Ovary (tissue), 9 donors: ENCODE data around the gene EPB41L2. TPM values are rescaled to one million over a fixed set of nuclear protein-coding genes. Genes with fewer than 3 reads are reported as not detected.

ENCODE experiments used
- DNase-seq, 5 donors: peaks; one replicate each; pipeline ENCODE4 v3.0.0-alpha.2; 2019 to 2020
- H3K27ac ChIP-seq, 2 donors: fragments of 200-600 bp; one replicate each; pipeline versions ENCODE4 v1.5.1 to v1.8.0; 2019 to 2022
- H3K27me3 ChIP-seq: fragments of 200-600 bp; one replicate; pipeline ENCODE4 v1.8.0; 2022
- H3K36me3 ChIP-seq: fragments of 200-600 bp; sonication (generic); one replicate; pipeline ENCODE4 v1.5.1; 2019
- H3K4me1 ChIP-seq: one replicate; pipeline ENCODE4 v1.8.1; 2013; ENCODE audit warnings: mild to moderate bottlenecking, moderate library complexity; ENCODE audit not compliant: insufficient read depth
- H3K4me3 ChIP-seq: fragments of 200-600 bp; sonication (generic); one replicate; pipeline ENCODE4 v1.5.1; 2017
- H3K9me3 ChIP-seq, 2 donors: fragments of 200-600 bp in 1 of 2; sonication (generic) in 1 of 2; one replicate each; pipeline versions ENCODE4 v1.5.1 to v1.8.1; 2013 to 2019; ENCODE audit warnings: mild to moderate bottlenecking in 1 of 2, moderate library complexity in 1 of 2
- EP300 ChIP-seq: sonication (generic); formaldehyde crosslinking; IDR thresholded peaks from one replicate; pipeline ENCODE4 v1.6.1; 2017; ENCODE audit warnings: antibody characterized with exemption
- POLR2A ChIP-seq: fragments of 450-650 bp; IDR thresholded peaks from one replicate; pipeline ENCODE4 v1.6.1; 2017; ENCODE audit warnings: antibody characterized with exemption, mild to moderate bottlenecking, moderate library complexity
- WGBS, 3 donors: extraction: QIAGEN DNeasy Blood & Tissue Kit in 1 of 3; methylation state at CpG; one replicate each; pipeline versions ENCODE4 v1.1.5 to v1.1.7; 2013 to 2017; 5-methylcytosine and 5-hydroxymethylcytosine counted together
- intact Hi-C, 4 donors: fragments of 100-400 bp; cut with DNase I; formaldehyde crosslinking; loops; one replicate each; pipeline versions ENCODE4 v1.11.0 to v1.15.1; 2022 to 2023
- polyA plus RNA-seq, 2 donors: library from polyadenylated mRNA; stranded (reverse); fragments of 200-250 nt in 1 of 2; fragments of 350-450 nt in 1 of 2; fragmentation: Illumina TruSeq in 1 of 2; extraction: RNeasy Lipid Tissue Mini Kit (QIAGEN cat#74804) in 1 of 2; gene quantifications; one replicate each; pipeline ENCODE4 v1.2.3, GENCODE V29; 2013 to 2014
- total RNA-seq, 7 donors: library from RNA; depleted of rRNA in 2 of 7; stranded (reverse); fragments of >200 nt in 2 of 7; fragmentation: NEBNext Ultra II Directional in 3 of 7; extraction: Animal tissue kit (Norgen Biotek cat#: 25700) in 3 of 7; gene quantifications; one replicate each; pipeline versions ENCODE4 v1.1.0 to v1.2.4, GENCODE V29; 2016 to 2023
- TF ChIP-seq, protein P1 (sequence below), 3 donors: fragments of 450-650 bp in 2 of 3; fragments of 200-600 bp in 1 of 3; IDR thresholded peaks; one replicate each; pipeline versions ENCODE4 v1.5.1 to v1.8.0; 2016 to 2022; ENCODE audit warnings: antibody characterized with exemption in 3 of 3, mild to moderate bottlenecking in 1 of 3
- donor health status: DM: no; HTN: no; CAD: no; lungs with moderate emphysema.
- donor health status: DM: no; HTN: no; CAD: no.
- donor health status: Bipolar disorder and iron deficiency.
- donor health status: DM: yes; HTN: yes; CAD: no.
- donor health status: DM: no; HTN: no; CAD: no.
- donor health status: DM: yes; HTN: yes; CAD: no.

Gene EPB41L2
- total and polyA plus RNA-seq, 9 donors, result 49.8 to 294 (median 204) TPM

DNA sequence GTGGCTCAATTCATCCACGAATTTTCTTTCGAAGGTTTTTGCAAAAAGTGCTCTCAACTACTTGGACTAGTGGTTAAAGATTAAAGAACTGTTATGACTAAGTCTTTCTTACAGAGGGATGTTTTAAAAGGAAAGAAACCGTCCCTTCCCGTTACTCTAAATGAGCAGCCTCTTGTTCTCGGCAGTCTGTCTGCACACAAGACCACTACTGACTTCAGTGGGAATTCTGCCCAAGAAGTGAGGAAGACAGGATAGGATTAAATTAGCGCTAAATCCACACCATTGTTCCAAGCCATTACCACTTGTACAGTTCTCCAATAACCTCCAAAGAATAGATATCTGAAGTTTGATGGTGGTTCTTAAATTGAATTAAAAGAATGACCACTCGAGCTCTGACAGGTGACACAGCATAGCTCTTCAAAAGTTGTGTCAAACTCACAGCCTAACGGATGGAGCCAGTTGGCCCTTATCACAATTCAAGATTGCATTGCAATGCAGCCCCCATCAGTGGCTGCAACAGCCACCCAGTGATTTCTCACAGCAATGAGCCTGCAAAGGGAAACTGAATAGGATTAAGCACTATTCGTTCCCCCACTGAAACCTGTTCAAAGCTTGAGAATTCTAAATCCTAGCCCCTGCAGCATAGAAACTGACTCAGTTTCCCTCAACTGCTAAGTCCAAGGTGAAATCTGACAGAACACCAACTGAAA lies 1.8 kb downstream of the EPB41L2 start:
- WGBS, 3 donors, result 8 to 25% (median 9%) methylated on average over 9 of the region's 9 CpGs
- Histone ChIP-seq H3K27me3 (no peaks in the 10 kb centered on the region), H3K27ac (peak overlapping the region in 1 of 2 donors; percentile 4), H3K9me3 (no peaks in the 10 kb centered on the region), H3K36me3 (no peaks in the 10 kb centered on the region), H3K4me1 (peaks cover 3% of the 10 kb centered on the region), H3K4me3 (peak overlapping the region; percentile 98)
- DNase-seq, result no peak
- intact Hi-C loops, result loop anchor here in 2 of 4 donors (5.0 to 10.0 kb wide), 3 partner anchors 44 to 176 kb away; no protein-coding TSS in a partner anchor
- TF ChIP-seq, protein P1, sequence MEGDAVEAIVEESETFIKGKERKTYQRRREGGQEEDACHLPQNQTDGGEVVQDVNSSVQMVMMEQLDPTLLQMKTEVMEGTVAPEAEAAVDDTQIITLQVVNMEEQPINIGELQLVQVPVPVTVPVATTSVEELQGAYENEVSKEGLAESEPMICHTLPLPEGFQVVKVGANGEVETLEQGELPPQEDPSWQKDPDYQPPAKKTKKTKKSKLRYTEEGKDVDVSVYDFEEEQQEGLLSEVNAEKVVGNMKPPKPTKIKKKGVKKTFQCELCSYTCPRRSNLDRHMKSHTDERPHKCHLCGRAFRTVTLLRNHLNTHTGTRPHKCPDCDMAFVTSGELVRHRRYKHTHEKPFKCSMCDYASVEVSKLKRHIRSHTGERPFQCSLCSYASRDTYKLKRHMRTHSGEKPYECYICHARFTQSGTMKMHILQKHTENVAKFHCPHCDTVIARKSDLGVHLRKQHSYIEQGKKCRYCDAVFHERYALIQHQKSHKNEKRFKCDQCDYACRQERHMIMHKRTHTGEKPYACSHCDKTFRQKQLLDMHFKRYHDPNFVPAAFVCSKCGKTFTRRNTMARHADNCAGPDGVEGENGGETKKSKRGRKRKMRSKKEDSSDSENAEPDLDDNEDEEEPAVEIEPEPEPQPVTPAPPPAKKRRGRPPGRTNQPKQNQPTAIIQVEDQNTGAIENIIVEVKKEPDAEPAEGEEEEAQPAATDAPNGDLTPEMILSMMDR (IDR thresholded peaks at IDR 0.05), result no peak
- TF ChIP-seq POLR2A (no peak), EP300 (no peak)

DNA sequence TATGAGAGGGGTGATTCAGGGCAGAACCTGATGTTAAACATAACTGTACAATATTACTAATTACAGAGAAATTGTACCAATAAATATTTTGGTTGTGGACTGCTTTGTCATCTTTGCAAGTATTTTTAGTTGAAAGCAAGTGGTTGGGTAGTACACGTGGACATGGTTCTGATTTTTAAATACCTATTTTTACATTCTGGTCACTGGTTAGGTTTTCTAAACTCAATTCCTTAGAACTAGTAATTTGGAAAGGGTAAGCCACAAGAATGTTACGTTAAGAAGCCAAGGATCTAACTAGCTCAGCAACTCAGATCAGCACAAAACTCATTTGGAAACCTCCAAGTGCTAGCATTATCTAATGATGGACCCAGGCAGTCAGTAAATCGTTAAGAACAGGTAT lies 2.7 kb downstream of the EPB41L2 start:
- no peak for DNase-seq
- Histone ChIP-seq H3K36me3 (no peaks in the 10 kb centered on the region), H3K4me3 (no peak overlapping the region), H3K9me3 (peaks cover 0 to 2% of the 10 kb centered on the region in 2 donors), H3K27ac (peak overlapping the region in 1 of 2 donors; percentile 11), H3K27me3 (no peaks in the 10 kb centered on the region), H3K4me1 (peaks cover 3% of the 10 kb centered on the region)
- WGBS, 3 donors, result 14 to 30% (median 26%) methylated on average over 3 of the region's 3 CpGs
- intact Hi-C loops, result loop anchor here in 2 of 4 donors (5.0 to 10.0 kb wide), 3 partner anchors 43 to 176 kb away; no protein-coding TSS in a partner anchor
- TF ChIP-seq, protein P1 (IDR thresholded peaks at IDR 0.05), result no peak
- no peak for TF ChIP-seq POLR2A
- no peak for TF ChIP-seq EP300

DNA sequence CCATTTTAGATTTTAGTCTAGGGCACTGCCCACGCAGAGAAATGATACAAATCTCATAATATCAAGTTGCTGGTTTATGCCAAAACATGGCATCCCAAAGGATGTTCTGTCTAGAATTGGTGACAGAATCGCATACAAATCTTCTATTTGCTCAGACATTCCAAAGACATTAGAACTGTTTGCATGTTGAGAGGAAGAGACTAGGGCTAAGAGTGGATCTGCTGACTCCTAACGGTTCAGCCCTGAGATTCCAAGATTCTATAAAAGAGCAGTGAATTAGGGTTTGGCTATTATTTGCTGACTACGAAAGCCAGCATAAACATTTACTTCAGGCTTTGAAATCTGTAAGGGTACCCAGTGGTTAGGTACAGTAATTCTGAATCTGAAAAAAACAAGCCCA lies 3.6 kb downstream of the EPB41L2 start:
- H3K27ac ChIP-seq, result no peak overlapping the region
- no peaks in the 10 kb centered on the region for H3K27me3 ChIP-seq
- TF ChIP-seq POLR2A, result no peak
- H3K4me1 ChIP-seq, result peaks cover 3% of the 10 kb centered on the region
- no peak overlapping the region for H3K4me3 ChIP-seq
- peaks cover 0 to 8% of the 10 kb centered on the region in 2 donors for H3K9me3 ChIP-seq
- no peak for DNase-seq
- no peaks in the 10 kb centered on the region for H3K36me3 ChIP-seq
- intact Hi-C loops, result no loop called here
- WGBS, 3 donors, result 61 to 80% (median 77%) methylated on average over 4 of the region's 4 CpGs

DNA sequence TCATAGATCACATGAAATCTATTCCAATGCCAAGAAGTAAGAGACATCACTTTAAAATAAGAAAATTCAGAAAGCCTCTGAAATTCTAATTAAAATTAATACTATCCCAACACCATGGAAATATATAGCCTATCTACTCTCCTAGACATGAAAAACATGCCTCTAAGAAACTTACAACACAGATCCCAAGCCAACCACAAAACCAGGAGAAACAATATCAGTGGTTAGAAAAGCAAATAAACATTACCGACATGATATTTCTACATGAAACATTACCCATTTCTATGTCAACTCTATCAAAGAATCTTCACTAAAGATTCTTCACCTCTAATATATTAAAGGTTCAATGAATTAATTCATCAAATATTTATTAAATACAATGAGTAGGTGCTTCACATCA lies 4.8 kb downstream of the EPB41L2 start:
- no peak for DNase-seq
- Histone ChIP-seq H3K27me3 (no peaks in the 10 kb centered on the region), H3K36me3 (no peaks in the 10 kb centered on the region), H3K9me3 (peaks cover 3 to 9% of the 10 kb centered on the region in 2 donors), H3K4me3 (no peak overlapping the region), H3K4me1 (peaks cover 1% of the 10 kb centered on the region), H3K27ac (no peak overlapping the region)
- TF ChIP-seq POLR2A (no peak), EP300 (no peak)
- TF ChIP-seq, protein P1 (IDR thresholded peaks at IDR 0.05), result no peak
- WGBS, 3 donors, result 46 to 85% (median 61%) methylated on average over 1 of the region's 1 CpG
- intact Hi-C loops, result no loop called here
